Measurements from ENCODE around the gene HSDL2.
A peak's percentile ranks its signal among the peaks of the same experiment; 100 is the strongest.
"Not testable (repeated sequence)": the region's sequence is repeated elsewhere in the genome, so short reads cannot be mapped to it uniquely, and the experiment has no call there.

The HSDL2 gene

DNA sequence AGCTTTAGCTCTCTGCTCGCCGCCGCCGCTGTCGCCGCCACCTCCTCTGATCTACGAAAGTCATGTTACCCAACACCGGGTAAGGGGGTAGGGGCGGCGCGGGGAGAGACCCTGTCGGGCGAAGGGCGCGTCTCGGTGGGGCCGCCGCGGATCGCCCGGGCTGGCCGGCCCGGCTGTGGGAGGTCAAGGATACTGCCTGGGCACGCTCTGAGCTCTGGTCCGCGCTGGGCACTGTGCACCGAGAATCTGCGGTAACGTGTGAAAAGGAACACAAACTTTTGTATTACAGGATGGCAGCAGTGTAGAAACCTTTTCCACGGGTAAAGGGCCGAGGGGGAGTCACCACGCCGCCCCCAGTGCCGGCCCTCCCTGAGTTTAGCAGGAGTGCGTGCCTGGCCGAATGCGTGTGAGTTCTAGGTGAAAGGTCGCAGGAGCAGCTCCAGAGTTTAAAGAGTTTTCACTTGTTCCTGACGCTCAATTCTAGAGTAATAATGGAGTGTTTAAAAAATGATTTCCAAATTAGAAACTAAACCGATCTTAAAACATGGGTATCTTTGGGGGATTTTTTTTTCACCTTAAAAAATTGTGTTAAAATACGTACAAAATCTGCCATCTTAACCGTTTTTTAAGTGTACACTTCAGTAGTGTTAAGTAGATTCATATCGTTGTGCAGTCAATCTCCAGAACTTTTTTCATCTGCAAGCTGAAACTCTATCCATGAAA, at the start of gene HSDL2:
TSS of gene HSDL2 (plus strand) at position 7 of the 723 bp plus-strand sequence. CDS start at position 63, 56 bp downstream.
- no peak for DNase-seq

DNA sequence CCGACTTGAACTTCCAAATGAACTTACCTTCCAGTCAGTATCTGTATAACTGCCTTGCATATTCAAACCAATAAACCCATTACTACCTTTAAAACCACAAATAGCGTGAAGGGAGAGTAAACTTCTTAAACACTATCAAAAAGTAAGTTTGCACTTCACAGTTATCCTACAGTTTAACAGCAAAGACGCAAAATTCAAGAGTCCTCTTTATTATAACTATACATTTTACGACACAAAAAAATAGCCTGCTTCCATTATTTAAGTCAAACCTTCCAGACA, 48.3 kb upstream of the HSDL2 start:
- DNase-seq = no peak

DNA sequence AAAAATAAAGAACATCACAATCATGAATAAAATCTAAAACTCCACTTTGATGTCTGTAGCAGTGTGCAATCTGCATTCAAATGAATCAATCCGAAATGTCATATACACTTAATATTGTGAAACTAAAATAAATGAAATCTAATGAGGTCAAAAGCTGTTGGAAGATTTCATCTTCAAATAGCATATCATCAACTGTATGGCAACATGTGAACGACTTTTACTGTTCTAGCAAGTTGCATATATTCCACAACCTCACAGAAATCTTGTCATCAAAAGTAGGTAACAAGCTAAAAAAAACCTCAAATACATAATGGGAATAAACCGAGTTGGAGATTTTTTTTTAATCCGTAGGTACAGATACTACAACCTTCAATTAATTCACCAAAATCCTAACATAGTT, 47.7 kb upstream of the HSDL2 start:
- DNase-seq = no peak

GRCh38 chr9:112332674-112332976, 47.3 kb upstream of the HSDL2 start:
- no peak for DNase-seq

DNA sequence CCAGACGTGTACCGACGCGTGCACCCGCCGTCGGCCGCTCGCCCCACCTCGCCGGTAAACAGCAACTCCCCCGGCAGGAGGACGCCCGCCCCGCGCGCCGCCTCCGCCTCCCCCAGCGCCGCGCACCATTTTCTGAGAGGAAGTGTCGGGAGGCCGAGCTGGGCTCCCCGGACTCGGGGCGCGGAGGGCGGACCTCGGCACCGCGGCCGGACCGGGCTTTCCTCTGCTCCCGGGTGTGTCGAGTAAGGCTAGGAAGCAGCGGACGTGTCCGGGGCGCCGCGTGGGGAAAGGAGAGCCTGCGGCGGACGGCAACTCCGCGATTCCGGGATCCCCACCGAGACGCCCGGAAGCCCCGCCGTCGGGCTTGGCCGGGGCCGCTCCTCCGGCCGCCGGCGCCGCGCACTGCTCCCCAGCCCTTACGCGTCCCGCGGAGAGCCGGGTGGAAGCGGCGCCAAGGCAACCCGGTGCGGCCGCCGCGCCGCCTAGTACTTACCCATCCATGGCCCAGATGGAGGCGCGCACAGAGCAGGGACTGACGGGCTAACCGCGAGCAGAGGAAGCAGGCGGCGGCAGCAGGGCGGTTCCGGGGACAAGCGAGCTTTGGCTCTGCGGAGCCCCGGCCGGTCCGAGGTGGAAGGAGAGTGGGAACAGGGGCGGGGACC, 46.8 kb upstream of the HSDL2 start, which contains the start of gene PTBP3:
TSS of gene PTBP3 (minus strand) at position 643 of the 662 bp plus-strand sequence. CDS start 35,754 bp downstream, outside the sequence.
- DNase-seq = peak; percentile 84

GRCh38 chr9:112333639-112334431, 46.1 kb upstream of the HSDL2 start:
- peak; percentile 92 for DNase-seq

DNA sequence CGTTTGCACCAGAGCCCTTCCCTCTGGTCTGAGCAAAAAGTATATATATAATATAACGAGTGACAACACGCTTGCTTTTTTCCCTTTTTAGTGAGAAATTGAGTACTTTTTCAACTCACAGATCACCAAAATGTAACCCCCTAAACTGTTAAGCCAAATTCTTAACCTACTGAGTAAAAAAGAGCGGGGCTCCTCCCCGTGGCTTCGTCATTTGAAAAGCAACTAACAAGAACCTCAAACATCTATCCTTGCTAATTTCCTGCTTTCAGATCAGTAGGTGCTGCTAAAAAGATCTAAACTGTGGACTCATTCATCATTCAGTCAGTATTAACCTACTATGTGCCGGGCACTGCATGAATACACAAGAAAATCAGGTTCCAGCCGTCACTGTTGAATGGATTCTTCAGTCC, 45.5 kb upstream of the HSDL2 start:
- no peak for DNase-seq

DNA sequence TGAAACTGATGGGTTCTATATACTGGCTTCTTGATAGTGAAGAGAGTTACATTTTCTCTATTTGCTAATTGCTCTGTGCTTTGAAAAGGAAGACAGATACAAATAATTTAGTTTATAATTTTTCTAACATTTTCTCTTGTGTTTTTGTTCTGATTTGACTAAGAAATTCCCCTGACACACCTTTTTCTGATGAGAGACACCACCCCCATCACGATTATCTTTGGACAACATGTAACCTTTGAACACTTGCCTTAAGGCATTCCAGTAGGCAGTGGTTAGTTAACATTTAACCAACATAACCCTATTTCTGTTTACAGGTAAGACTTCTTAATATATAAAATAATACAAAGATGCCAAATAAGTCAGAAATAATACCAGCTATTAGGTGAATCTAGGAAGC, 42.4 kb upstream of the HSDL2 start:
- DNase-seq = no peak

DNA sequence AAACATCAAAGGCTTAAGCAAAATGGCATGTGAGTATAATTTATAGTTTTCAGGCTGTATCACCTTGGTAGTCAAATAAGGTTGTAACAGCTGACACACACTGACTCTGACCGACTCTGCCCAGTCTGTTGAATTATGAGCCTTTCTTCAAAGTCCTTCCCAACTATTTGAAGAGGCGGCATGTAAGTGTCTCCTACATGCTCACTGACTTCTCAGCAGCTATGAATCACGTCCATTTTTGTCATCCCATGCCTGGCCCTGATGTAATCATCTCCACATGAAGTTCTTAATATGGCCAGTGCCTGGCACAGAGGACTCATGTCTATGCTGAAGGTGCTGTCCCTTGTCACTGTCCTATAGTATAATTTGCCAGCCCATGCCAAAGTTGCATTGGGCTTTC, 41.3 kb upstream of the HSDL2 start:
- no peak for DNase-seq

DNA sequence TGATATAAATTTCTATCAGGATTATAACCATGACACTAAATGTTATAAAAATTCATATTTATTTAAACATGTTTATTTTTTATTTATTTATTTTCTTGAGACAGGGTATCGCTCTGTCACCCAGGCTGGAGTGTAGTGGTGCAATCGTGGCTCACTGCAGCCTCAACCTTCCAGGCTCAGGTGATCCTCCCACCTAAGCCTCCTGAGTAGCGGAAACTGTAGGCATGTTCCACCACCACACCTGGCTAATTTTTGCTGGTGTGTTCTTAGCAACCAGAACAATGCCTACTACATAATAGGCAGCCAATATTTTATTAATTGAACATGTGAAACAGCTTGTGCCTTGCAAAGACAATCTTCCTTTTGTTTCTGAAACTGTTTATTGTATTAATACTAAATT, 40.0 kb upstream of the HSDL2 start:
- no peak for DNase-seq

GRCh38 chr9:112341730-112342129, 38.2 kb upstream of the HSDL2 start:
- DNase-seq = no peak

DNA sequence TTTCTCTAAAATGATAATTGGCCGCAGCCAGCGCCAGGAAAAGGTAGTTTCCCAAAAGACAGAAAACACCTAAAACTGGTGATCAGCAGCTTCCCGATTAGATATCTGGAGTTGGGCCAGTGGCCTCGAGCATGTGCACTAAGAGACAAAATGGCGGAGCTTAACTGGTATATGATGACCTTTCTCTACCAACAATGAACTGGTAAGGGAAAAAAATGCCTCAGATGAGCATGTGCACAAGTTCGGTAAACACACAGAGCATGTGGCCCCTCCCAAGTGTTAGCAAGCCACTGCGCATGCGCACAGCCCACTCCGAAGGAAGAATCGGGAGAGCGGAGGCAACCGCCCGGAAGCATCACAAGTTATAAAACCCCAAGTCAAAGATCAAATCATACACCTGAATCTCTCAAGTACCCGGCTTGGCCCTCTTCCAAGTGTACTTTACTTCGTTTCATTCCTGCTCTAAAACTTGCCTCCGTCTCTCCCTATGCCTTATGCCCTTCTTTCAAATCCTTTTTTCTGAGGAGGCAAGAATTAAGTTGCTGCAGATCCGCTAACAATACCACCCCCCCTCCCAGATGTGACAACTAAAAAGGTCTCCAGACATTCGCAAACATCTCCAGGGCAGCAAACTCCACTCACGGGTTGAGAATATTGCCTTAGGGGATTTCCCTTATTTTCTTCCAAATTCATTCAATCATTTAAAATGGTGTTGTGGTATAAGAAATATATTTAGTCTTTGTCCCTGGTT, 31.5 kb upstream of the HSDL2 start:
- peak; percentile 53 for DNase-seq

- no peak for DNase-seq
Measured at GRCh38 chr9:112349008-112349333, 30.9 kb upstream of the HSDL2 start.

GRCh38 chr9:112351184-112351583, 28.7 kb upstream of the HSDL2 start:
- DNase-seq = no peak

DNA sequence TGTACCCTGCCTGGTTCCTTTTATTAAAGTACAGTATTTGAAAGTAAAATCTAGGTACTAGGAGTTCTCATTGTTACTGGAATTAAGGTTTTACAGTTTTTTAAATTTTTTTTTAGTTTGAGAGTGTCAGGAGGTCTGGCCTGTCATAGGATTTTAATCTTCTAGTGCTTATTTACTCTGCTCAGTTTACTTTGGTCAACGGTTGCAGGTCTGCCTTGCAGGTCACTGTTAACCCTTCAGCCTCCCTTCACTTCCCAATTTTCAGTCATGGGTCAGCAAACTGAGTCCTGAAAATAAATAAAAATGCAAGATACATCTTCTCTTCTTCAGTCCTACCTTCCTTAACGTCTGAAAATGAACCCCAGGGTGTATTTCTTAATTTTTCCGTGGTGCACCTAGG, 27.7 kb upstream of the HSDL2 start:
- no peak for DNase-seq

- DNase-seq = no peak
Measured at GRCh38 chr9:112354081-112354743, 25.7 kb upstream of the HSDL2 start.

- no peak for DNase-seq
Measured at GRCh38 chr9:112355427-112355897, 24.4 kb upstream of the HSDL2 start.

- DNase-seq = no peak
Measured at GRCh38 chr9:112360047-112360804, 19.7 kb upstream of the HSDL2 start.

DNA sequence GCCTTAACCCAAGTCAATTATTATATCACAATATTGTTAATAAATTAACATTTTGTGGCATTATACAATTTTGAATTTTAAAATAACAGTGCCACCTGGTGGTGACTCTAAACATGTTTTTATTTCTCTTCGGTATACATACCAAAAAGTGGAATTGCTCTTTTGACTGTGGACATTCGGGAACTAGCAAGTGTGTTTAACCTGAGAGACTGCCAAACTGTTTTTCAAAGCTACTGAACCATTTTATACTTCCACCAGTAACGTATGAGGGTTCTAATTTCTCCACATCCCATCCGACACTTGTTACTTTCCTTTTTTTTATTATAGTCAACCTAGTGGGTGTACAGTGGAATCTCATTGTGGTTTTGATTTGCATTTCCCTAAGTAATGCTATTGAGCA, 18.3 kb upstream of the HSDL2 start:
- no peak for DNase-seq

DNA sequence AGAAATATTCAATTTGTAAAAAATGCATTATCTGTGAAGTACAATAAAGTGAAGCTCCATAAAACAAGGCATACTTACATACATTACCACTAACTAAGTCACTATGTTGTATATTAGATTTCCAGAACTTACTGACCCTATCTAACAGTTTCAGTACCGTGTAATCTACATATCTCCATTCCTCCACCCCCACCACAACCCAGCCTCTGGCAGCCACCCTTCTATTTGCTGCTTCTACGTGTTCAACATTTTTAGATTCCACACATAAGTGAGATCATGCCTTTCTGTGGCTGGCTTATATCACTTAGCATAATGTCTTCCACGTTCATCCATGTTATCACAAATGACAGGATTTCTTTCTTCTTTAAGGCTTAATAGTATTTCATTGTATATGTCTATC, 15.1 kb upstream of the HSDL2 start:
- no peak for DNase-seq

- not testable (repeated sequence) for DNase-seq
Measured at GRCh38 chr9:112365257-112365656, 14.7 kb upstream of the HSDL2 start.

- no peak for DNase-seq
Measured at GRCh38 chr9:112366591-112366990, 13.3 kb upstream of the HSDL2 start.
